Progenitor cell of endocrine pancreas (in vitro differentiated cells): ENCODE data around the gene TRIM7. TPM values are rescaled to one million over a fixed set of nuclear protein-coding genes. Genes with fewer than 3 reads are reported as not detected.
"Not testable (repeated sequence)": the region's sequence is repeated elsewhere in the genome, so short reads cannot be mapped to it uniquely, and the experiment has no call there.

Experiments
- DNase-seq: peaks from one replicate; pipeline ENCODE4 v3.0.0; 2021; ENCODE audit warnings: low spot score; ENCODE audit not compliant: unreplicated experiment
- H3K27ac Mint-ChIP-seq: 2 replicates; pipeline ENCODE4 v1.8.0; 2021; ENCODE audit warnings: mild to moderate bottlenecking, moderate library complexity, mixed read lengths
- H3K27me3 Mint-ChIP-seq: 2 replicates; pipeline ENCODE4 v1.8.0; 2021; ENCODE audit warnings: mixed read lengths
- H3K36me3 Mint-ChIP-seq: 2 replicates; pipeline ENCODE4 v1.8.0; 2022; ENCODE audit warnings: mixed read lengths; ENCODE audit not compliant: insufficient read depth
- H3K4me1 Mint-ChIP-seq: 2 replicates; pipeline ENCODE4 v1.8.0; 2021; ENCODE audit warnings: low read depth, mixed read lengths
- H3K4me3 Mint-ChIP-seq: 2 replicates; pipeline ENCODE4 v1.8.0; 2021; ENCODE audit warnings: low read depth, mild to moderate bottlenecking, moderate library complexity, mixed read lengths
- H3K9me3 Mint-ChIP-seq: 2 replicates; pipeline ENCODE4 v1.8.0; 2021; ENCODE audit warnings: low read depth, mixed read lengths
- CTCF ChIP-seq: fragments of 200-600 bp; sonication (generic); IDR thresholded peaks from one replicate; pipeline ENCODE4 v1.5.0; 2021; ENCODE audit warnings: antibody characterized with exemption, mild to moderate bottlenecking; ENCODE audit not compliant: unreplicated experiment
- microRNA-seq: library from miRNA; unstranded; fragments of <30 nt; microRNA quantifications from one replicate; pipeline ENCODE4 v1.1.0, GENCODE V29; 2020; ENCODE audit warnings: borderline number of aligned reads; ENCODE audit not compliant: unreplicated experiment
- total RNA-seq: library from RNA; stranded (reverse); gene quantifications from 2 replicates; pipeline ENCODE4 v1.2.1, GENCODE V29; 2021

Gene TRIM7
- total RNA-seq, 1 donor from 2014 or later: not detected

GRCh38 chr5:181149806-181150733, 54.9 kb downstream of the TRIM7 start:
- H3K9me3 Mint-ChIP-seq: peaks cover 5% of the 10 kb centered on the region
- peaks cover 61% of the 10 kb centered on the region for H3K27me3 Mint-ChIP-seq
- no peaks in the 10 kb centered on the region for H3K4me1 Mint-ChIP-seq
- DNase-seq: no peak
- H3K4me3 Mint-ChIP-seq: no peak overlapping the region
- H3K27ac Mint-ChIP-seq: no peak overlapping the region
- no peak for TF ChIP-seq CTCF
- no peaks in the 10 kb centered on the region for H3K36me3 Mint-ChIP-seq

GRCh38 chr5:181149355-181149754, 55.6 kb downstream of the TRIM7 start:
- DNase-seq: no peak
- H3K9me3 Mint-ChIP-seq: peaks cover 6% of the 10 kb centered on the region
- no peak overlapping the region for H3K4me3 Mint-ChIP-seq
- H3K27ac Mint-ChIP-seq: no peak overlapping the region
- H3K4me1 Mint-ChIP-seq: no peaks in the 10 kb centered on the region
- TF ChIP-seq CTCF: no peak
- no peaks in the 10 kb centered on the region for H3K36me3 Mint-ChIP-seq
- peaks cover 58% of the 10 kb centered on the region for H3K27me3 Mint-ChIP-seq

- not testable (repeated sequence) for H3K36me3 Mint-ChIP-seq, H3K4me1 Mint-ChIP-seq, H3K27ac Mint-ChIP-seq, H3K4me3 Mint-ChIP-seq, H3K9me3 Mint-ChIP-seq, DNase-seq
- H3K27me3 Mint-ChIP-seq: peaks cover 62% of the 10 kb centered on the region
These were observed 57.9 kb downstream of the TRIM7 start, which contains the start of gene OR2V2 for GRCh38 chr5:181146927-181147636. OR2V2 (plus strand) TSS chr5:181147586; CDS start chr5:181154943, 7,357 bp downstream.

- Mint-ChIP-seq H3K27me3 (peaks cover 62% of the 10 kb centered on the region), H3K4me1 (no peaks in the 10 kb centered on the region), H3K36me3 (no peaks in the 10 kb centered on the region), H3K4me3 (no peak overlapping the region), H3K27ac (no peak overlapping the region), H3K9me3 (peaks cover 6% of the 10 kb centered on the region)
- no peak for DNase-seq
- no peak for TF ChIP-seq CTCF
These were observed 59.9 kb downstream of the TRIM7 start for GRCh38 chr5:181145133-181145532.

Small RNAs within 50 kb of the gene (microRNA-seq; reads per million reads assigned to microRNA genes)
- gene MIR4638: not detected

Other genes with a start within 250 kb of the TRIM7 start
- gene BTNL3, start 216.3 kb downstream of the TRIM7 start, total RNA-seq: not detected in 2 replicates
- not detected in 2 replicates for gene BTNL9, start 164.9 kb downstream of the TRIM7 start, total RNA-seq
- not detected in 2 replicates for gene OR2V1, start 74.0 kb downstream of the TRIM7 start, total RNA-seq
- gene OR2V2, start 57.6 kb downstream of the TRIM7 start, total RNA-seq: not detected in 2 replicates
- gene TRIM41, start 18.1 kb upstream of the TRIM7 start, total RNA-seq: 37.4 and 37.6 TPM in 2 replicates
- gene RACK1, start 38.7 kb upstream of the TRIM7 start, total RNA-seq: 1,813 and 1,855 TPM in 2 replicates
- 10.7 and 12.3 TPM in 2 replicates for gene TRIM52, start 55.9 kb upstream of the TRIM7 start, total RNA-seq
- not detected in 2 replicates for gene OR4F3, start 162.1 kb upstream of the TRIM7 start, total RNA-seq